Measurements from ENCODE around the gene FIG4. TPM values are rescaled to one million over a fixed set of nuclear protein-coding genes. Genes with fewer than 3 reads are reported as not detected.
A peak's percentile ranks its signal among the peaks of the same experiment; 100 is the strongest.
"Not testable (repeated sequence)": the region's sequence is repeated elsewhere in the genome, so short reads cannot be mapped to it uniquely, and the experiment has no call there.

The FIG4 gene
- 5.6 and 6.5 TPM in 2 replicates for total RNA-seq (2014; rRNA removed; shearing (Covaris generic))

DNA sequence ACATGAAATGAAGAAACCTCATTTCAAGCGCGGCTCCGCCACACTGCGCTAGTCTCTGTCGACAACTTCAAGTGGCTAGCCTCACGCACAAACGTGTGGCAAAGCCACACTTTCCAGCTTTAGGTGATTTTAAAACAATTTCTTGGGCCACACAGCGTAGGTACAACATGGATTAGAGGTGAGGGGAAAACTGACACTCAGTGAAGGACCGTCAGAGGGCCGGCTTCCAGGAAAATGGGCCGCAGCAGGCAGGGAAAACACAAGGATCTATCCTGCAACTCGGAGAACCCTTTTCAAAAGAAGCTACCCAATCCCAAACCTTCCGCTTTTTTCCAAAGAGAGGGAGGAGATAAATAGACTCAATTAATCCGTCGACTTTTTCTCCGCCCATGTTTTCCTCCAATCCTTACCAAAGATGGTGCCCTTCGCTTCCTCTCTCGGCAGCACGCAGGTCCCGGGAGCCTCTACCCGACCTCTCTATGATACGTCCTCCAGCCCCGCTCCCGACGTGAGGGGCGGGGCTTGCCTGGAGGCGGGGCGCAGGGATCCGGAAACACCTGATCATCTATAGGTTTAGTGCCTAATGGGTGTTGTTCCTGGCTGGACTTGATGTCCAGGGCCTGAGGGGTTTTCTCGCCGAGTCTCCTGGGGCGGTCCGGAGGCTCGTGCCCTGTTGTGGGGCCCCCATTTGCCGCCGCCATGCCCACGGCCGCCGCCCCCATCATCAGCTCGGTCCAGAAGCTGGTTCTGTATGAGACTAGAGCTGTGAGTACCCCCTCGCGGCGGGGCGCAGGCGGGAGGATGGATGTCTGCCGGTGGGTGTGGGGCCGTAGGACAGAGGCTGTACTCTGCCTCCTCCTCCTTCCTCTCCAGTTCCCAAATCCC, at the start of gene FIG4, which contains the start of gene AK9:
Gene FIG4, plus strand, starts transcription at position 560 of the 885 bp plus-strand sequence. Its CDS starts 140 bp downstream, at position 700.
Gene AK9, minus strand, starts transcription at position 466 of the 885 bp plus-strand sequence. CDS start 15,457 bp downstream, outside the sequence.
- Histone ChIP-seq H3K4me3 (peak within 1 kb of the TSS; percentile 68), H3K27ac (peak within 1 kb of the TSS; percentile 30), H3K9me3 (replicated peaks) (no peaks in the 10 kb centered on the region; the same call in 1 of the 2 replicates), H3K36me3 (no peaks in the 10 kb centered on the region), H3K27me3 (no peaks in the 10 kb centered on the region), H3K4me1 (peaks cover 5% of the 10 kb centered on the region; the same call in 1 of the 2 replicates)
- DNase-seq: peak; percentile 90 to 91

GRCh38 chr6:109644131-109644530, 47.0 kb upstream of the FIG4 start:
- H3K4me1 ChIP-seq: no peaks in the 10 kb centered on the region
- no peak overlapping the region for H3K27ac ChIP-seq
- no peaks in the 10 kb centered on the region for H3K27me3 ChIP-seq
- H3K9me3 ChIP-seq (replicated peaks): no peaks in the 10 kb centered on the region
- no peaks in the 10 kb centered on the region for H3K36me3 ChIP-seq
- H3K4me3 ChIP-seq: no peak overlapping the region
- DNase-seq: no peak

DNA sequence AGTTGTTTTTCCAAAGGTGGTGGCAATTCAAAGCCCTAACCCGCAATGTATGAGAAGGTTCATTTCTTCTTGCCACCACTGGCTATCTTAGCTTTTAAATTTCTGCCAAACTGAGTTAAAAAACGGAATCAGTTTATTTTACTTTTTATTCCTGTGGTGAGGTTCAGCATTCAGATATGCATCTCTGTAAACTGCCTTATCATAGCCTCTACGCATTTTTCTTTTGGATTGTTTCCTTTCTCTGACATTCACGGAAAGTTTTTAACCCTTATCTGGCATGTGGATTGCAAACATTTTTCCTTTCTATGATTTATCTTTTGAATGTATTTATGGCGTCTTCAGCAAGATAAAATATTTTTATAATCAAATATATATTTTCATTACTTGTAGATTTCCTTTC, 37.8 kb upstream of the FIG4 start:
- no peak for DNase-seq

DNA sequence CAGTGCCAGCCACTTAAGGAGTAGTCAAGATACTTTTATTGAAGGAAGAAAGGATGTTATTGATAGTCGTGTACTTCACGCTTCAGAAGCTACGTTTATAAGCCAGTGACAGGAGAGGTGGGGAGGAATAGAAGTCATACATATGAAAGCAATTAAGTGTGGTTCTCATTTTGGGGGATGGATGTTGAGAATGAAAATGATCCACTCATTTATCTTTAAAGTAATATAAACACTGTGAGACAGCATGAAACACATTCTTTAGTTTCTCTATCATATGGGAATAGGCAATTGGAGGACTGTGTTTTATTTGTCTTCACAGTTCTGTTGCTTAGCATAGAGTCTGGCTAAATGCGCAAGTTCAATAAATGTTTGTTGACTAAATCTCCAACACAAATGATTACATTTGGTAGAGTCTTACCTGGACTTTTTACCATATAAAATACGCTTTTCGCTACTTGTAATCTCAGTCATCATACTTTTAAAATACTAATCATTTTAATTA, 35.3 kb upstream of the FIG4 start:
- no peaks in the 10 kb centered on the region for H3K36me3 ChIP-seq
- DNase-seq: no peak
- H3K27me3 ChIP-seq: no peaks in the 10 kb centered on the region

More for the DNA sequence above, 37.8 kb upstream of the FIG4 start:
- Histone ChIP-seq H3K27me3 (no peaks in the 10 kb centered on the region), H3K4me3 (no peak overlapping the region), H3K4me1 (no peaks in the 10 kb centered on the region), H3K9me3 (replicated peaks) (no peaks in the 10 kb centered on the region), H3K36me3 (no peaks in the 10 kb centered on the region), H3K27ac (no peak overlapping the region)

DNA sequence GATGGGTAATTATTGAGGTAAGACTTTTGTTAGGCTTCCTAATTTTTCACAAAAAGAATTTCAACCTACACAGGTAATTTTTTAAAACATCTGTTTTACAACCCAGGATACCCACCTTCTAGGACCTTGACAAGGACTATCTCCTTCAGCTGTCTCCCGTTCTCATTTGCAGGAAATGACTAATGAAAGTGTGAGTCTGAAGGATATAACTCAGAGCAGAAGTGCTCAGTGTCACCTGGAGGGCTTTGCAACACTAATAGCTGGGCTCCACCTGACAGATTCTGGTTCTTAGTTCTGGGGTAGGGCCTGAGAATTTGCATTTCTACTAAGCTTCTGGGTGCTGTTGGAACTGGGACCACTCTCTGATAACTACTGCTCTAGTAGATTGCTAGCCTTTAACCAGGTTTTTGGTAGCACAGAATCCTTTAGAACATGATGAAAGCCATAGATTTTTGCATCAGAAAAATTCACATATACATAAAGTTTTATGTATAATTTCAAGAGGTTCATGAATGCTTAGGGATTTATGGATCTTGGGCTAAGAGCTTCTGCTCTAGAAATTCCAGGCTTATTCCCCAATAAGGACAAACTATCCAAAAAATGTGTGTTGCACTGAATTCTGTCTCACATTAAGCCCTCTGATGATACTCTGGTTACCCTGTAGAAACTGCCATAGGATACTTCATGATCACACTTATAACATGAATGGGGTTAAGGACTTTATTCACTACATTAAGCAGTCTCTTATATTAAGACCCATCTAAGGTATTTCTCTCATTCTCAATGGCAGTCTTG, 30.4 kb upstream of the FIG4 start:
- no peak overlapping the region for H3K4me3 ChIP-seq
- H3K4me1 ChIP-seq: no peaks in the 10 kb centered on the region
- no peaks in the 10 kb centered on the region for H3K27me3 ChIP-seq
- H3K27ac ChIP-seq: no peak overlapping the region
- H3K9me3 ChIP-seq (replicated peaks): no peaks in the 10 kb centered on the region
- no peaks in the 10 kb centered on the region for H3K36me3 ChIP-seq
- no peak for DNase-seq

More for the DNA sequence above, 35.3 kb upstream of the FIG4 start:
- no peak overlapping the region for H3K27ac ChIP-seq
- no peak overlapping the region for H3K4me3 ChIP-seq
- no peaks in the 10 kb centered on the region for H3K9me3 ChIP-seq (replicated peaks)
- no peaks in the 10 kb centered on the region for H3K4me1 ChIP-seq

- no peaks in the 10 kb centered on the region for H3K4me1 ChIP-seq
- no peak overlapping the region for H3K27ac ChIP-seq
- no peaks in the 10 kb centered on the region for H3K36me3 ChIP-seq
- H3K27me3 ChIP-seq: no peaks in the 10 kb centered on the region
- no peak for DNase-seq
- no peaks in the 10 kb centered on the region for H3K9me3 ChIP-seq (replicated peaks)
- H3K4me3 ChIP-seq: no peak overlapping the region
These were observed 28.9 kb upstream of the FIG4 start for GRCh38 chr6:109662192-109662591.

GRCh38 chr6:109669811-109670210, 21.3 kb upstream of the FIG4 start:
- DNase-seq: no peak
- H3K4me3 ChIP-seq: no peak overlapping the region
- H3K9me3 ChIP-seq (replicated peaks): no peaks in the 10 kb centered on the region
- no peaks in the 10 kb centered on the region for H3K36me3 ChIP-seq
- no peaks in the 10 kb centered on the region for H3K4me1 ChIP-seq
- no peaks in the 10 kb centered on the region for H3K27me3 ChIP-seq
- H3K27ac ChIP-seq: no peak overlapping the region

DNA sequence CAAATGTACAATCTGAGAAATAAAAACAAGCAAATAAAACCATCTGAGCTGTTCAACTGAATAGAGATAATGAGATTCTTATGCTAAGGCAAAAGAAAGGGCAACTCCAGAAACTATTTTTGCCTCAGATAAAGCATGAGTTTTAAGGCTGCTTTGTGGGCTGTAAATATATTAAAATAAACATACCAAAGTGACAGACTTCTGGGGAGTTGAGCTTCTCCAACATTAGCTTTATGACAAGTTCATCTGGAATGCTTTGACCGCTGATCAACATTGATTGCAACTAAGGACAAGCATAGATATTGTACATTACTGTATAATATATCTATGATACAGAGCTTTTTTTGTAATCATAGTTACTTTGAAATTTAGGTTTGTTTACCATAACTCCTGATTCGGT, 19.4 kb upstream of the FIG4 start:
- Histone ChIP-seq H3K9me3 (replicated peaks) (no peaks in the 10 kb centered on the region), H3K4me1 (no peaks in the 10 kb centered on the region), H3K27ac (no peak overlapping the region), H3K27me3 (no peaks in the 10 kb centered on the region), H3K4me3 (no peak overlapping the region), H3K36me3 (no peaks in the 10 kb centered on the region)
- DNase-seq: no peak

DNA sequence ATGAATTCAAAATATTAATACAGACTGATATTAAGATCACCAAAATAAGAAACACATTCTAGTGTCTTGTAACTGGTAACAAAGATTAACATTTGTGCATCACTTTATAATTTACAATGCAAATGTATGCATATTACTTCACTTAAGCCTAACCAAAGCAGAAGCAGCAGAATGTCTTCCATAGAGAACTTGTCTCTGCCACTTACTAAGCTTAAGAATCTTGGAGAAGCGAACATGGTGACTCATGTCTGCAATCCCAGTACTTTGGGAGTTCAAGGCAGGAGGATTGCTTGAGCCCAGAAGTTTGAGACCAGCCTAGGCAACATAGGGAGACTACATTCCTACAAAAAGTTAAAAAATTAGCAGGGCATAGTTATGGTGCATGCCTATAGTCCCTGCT, 18.9 kb upstream of the FIG4 start:
- Histone ChIP-seq H3K4me1 (no peaks in the 10 kb centered on the region), H3K36me3 (no peaks in the 10 kb centered on the region), H3K9me3 (replicated peaks) (no peaks in the 10 kb centered on the region), H3K4me3 (no peak overlapping the region), H3K27ac (no peak overlapping the region), H3K27me3 (no peaks in the 10 kb centered on the region)
- DNase-seq: no peak

DNA sequence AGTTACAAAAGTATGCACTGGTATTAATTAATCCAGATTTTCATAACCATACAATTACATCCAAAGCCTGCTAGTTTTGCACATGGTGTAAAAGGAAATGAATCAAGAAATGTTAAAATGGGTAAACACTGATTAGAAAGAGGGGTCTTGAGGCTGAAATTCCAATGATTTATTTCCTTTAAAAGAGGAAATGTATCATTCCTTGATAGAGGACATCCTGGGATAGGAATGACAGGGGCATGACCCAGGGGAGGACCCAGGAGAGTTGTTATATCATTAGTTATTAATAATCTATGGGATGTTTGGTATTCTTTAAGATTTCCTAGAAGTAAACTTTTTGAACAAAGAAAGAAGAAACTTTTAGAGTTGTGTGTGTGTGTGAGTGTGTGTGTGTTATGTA, 18.3 kb upstream of the FIG4 start:
- Histone ChIP-seq H3K36me3 (no peaks in the 10 kb centered on the region), H3K4me3 (no peak overlapping the region), H3K27ac (no peak overlapping the region), H3K9me3 (replicated peaks) (no peaks in the 10 kb centered on the region), H3K4me1 (no peaks in the 10 kb centered on the region), H3K27me3 (no peaks in the 10 kb centered on the region)
- no peak for DNase-seq

- no peak overlapping the region for H3K27ac ChIP-seq
- no peaks in the 10 kb centered on the region for H3K4me1 ChIP-seq
- H3K4me3 ChIP-seq: no peak overlapping the region
- H3K36me3 ChIP-seq: no peaks in the 10 kb centered on the region
- no peak for DNase-seq
- H3K27me3 ChIP-seq: no peaks in the 10 kb centered on the region
- H3K9me3 ChIP-seq (replicated peaks): no peaks in the 10 kb centered on the region; the same call in 1 of the 2 replicates
These were observed 14.4 kb upstream of the FIG4 start for GRCh38 chr6:109676724-109677123.

DNA sequence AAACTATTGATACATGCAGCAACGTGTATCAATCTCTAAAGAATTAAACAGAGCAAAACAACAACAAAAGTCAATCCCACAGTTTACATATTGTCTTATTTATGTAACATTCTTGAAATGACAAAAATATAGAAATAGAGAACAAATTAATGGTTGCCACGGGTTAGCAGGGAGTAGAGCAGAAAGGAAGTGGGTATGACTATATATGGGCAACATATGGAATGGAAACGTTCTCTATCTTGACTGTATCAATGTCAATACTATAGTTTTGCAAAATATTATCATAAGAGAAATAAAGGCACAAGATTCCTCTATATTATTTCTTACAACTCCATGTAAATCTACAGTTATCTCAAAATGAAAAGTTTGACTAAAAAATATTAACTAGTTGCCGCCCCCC, 12.9 kb upstream of the FIG4 start:
- DNase-seq: no peak

DNA sequence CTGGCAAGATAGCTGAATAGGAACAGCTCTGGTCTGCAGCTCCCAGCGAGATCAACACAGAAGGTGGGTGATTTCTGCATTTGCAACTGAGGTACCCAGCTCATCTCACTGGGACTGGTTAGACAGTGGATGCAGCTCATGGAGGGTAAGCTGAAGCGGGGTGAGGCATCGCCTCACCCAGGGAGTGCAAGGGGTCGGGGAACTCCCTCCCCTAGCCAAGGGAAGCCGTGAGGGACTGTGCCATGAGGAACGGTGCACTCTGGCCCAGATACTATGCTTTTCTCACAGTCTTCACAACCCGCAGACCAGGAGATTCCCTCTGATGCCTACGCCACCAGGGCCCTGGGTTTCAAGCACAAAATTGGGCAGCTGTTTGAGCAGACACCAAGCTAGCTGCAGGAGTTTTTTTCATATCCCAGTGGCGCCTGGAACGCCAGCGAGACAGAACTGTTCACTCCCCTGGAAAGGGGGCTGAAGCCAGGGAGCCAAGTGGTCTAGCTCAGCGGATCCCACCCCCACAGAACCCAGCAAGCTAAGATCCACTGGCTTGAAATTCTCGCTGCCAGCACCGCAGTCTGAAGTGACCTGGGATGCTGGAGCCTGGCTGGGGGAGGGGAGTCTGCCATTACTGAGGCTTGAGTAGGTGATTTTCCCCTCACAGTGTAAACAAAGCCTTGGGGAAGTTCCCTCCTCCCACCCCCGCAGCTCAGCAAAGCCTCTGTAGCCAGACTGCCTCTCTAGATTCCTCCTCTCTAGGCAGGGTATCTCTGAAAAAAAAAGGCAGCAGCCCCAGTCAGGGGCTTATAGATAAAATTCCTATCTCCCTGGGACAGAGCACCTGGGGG, 12.2 kb upstream of the FIG4 start:
- peak; percentile 41 to 42 for DNase-seq
- not testable (repeated sequence) for H3K36me3 ChIP-seq; H3K9me3 ChIP-seq (replicated peaks); H3K4me1 ChIP-seq; H3K27me3 ChIP-seq
- H3K27ac ChIP-seq: peak overlapping the region; percentile 39; the same call in 1 of the 2 replicates
- H3K4me3 ChIP-seq: peak overlapping the region; percentile 54

More for the DNA sequence above, 12.9 kb upstream of the FIG4 start:
- Histone ChIP-seq H3K9me3 (replicated peaks) (no peaks in the 10 kb centered on the region; the same call in 1 of the 2 replicates), H3K27ac (no peak overlapping the region), H3K4me3 (peak overlapping the region; percentile 54), H3K36me3 (no peaks in the 10 kb centered on the region), H3K27me3 (no peaks in the 10 kb centered on the region), H3K4me1 (no peaks in the 10 kb centered on the region)

Measured in SJCRH30 (cell line).